ENCODE data around the gene GSG1. TPM values are rescaled to one million over a fixed set of nuclear protein-coding genes. Genes with fewer than 3 reads are reported as not detected.
A peak's percentile ranks its signal among the peaks of the same experiment; 100 is the strongest.

Gene GSG1
- total and polyA plus RNA-seq, 4 experiments from 2014 or later = 0.07 TPM; not detected in 3

DNA sequence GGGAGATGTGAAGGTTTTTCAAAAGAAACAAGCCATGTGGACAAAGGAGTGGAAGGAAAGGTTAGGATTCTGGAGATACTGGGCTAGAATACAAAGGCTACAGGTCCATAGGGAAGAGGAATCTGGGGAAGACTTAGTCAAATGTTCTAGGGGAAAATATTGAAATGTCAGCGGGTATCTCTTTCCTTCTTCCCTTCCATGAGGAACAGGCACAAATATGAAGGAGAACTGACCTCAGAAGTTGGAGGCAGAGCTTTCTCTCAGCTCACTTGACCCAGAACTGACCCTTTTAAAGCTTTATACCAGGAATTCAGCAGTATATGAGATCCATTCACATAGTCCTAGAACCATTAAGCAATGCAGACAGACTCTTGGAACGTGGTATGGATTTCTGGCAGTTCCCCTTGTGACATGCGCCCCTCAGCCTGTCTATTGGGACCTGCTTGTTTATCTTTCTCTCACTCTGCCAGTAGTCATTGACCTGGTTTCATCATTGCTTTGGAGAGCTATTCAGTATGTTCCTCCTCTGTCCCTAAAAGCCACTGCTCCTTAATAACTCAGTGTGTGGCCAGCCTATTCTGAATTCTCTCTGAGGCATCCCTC lies 43.0 kb upstream of the GSG1 start:
- intact Hi-C loops (cut with micrococcal nuclease) = no loop called here
- H3K4me3 Mint-ChIP-seq = no peak overlapping the region

DNA sequence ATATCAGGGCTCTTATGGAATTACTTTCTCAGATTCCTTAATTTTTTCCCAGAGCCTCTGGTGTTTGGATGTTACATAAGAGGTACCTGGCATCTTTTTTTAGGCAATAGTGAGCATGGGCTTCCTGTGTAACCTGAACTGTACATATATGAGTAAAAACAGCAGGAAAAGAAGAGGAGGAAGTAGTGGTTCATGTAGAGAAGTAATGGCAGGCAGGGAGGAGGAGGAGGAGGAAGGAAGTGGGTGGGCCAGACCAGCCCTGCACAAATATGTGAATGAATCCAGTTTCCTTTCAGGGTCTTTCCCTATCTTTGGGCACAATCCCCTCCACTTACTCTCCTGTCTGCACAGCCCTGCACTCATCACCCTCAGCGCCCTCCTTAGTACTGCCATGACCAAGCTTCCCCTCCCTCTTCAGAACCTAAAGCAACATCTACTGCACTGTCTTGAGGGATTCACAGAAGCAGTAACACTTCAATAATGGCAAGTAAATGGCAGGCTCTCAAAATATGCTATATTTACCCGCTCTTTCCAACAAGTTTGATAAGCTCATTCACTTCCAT lies 40.9 kb upstream of the GSG1 start:
- ChIA-PET CTCF (ENCODE audit: partially characterized antibody) (no interaction called here), POLR2A (ENCODE audit: partially characterized antibody) (no interaction called here)
- intact Hi-C loops (cut with micrococcal nuclease) = no loop called here
- H3K4me3 Mint-ChIP-seq = peak overlapping the region in 4 of 8 donors; percentile 6 to 57 (median 40)
- H3K27ac Mint-ChIP-seq = peak overlapping the region in 2 of 7 donors; percentile 11 to 43
- peaks cover 0 to 2% (median 0%) of the 10 kb centered on the region in 8 donors for H3K9me3 Mint-ChIP-seq
- no peaks in the 10 kb centered on the region for H3K27me3 Mint-ChIP-seq
- DNase-seq = peak in 1 of 5 donors; percentile 1
- no peaks in the 10 kb centered on the region for H3K36me3 Mint-ChIP-seq
- Histone ChIP-seq H3K9me3 (ENCODE audit: control insufficient read depth in 1 of 2, low read length in 2 of 2) (no peaks in the 10 kb centered on the region), H3K4me3 (ENCODE audit: low read length in 2 of 2) (no peak overlapping the region), H3K4me1 (ENCODE audit: insufficient read depth, low read length) (peaks cover 15% of the 10 kb centered on the region), H3K36me3 (ENCODE audit: insufficient read depth, low read length) (no peaks in the 10 kb centered on the region), H3K27me3 (ENCODE audit: insufficient read depth, low read length) (no peaks in the 10 kb centered on the region), H3K27ac (ENCODE audit: low read depth, low read length) (no peak overlapping the region)
- peaks cover 9 to 28% (median 15%) of the 10 kb centered on the region in 4 donors for H3K4me1 Mint-ChIP-seq

More for the DNA sequence above, 43.0 kb upstream of the GSG1 start:
- Mint-ChIP-seq H3K27me3 (no peaks in the 10 kb centered on the region), H3K27ac (no peak overlapping the region), H3K4me1 (peaks cover 9 to 28% (median 15%) of the 10 kb centered on the region in 4 donors), H3K9me3 (peaks cover 0 to 3% (median 0%) of the 10 kb centered on the region in 8 donors), H3K36me3 (no peaks in the 10 kb centered on the region)
- no peaks in the 10 kb centered on the region for H3K9me3 ChIP-seq (ENCODE audit: control insufficient read depth in 1 of 2, low read length in 2 of 2)
- H3K27me3 ChIP-seq (ENCODE audit: insufficient read depth, low read length) = no peaks in the 10 kb centered on the region
- no peak overlapping the region for H3K27ac ChIP-seq (ENCODE audit: low read depth, low read length)
- no peak overlapping the region for H3K4me3 ChIP-seq (ENCODE audit: low read length in 2 of 2)
- peaks cover 15% of the 10 kb centered on the region for H3K4me1 ChIP-seq (ENCODE audit: insufficient read depth, low read length)
- no peaks in the 10 kb centered on the region for H3K36me3 ChIP-seq (ENCODE audit: insufficient read depth, low read length)
- POLR2A ChIA-PET (ENCODE audit: partially characterized antibody) = no interaction called here
- CTCF ChIA-PET (ENCODE audit: partially characterized antibody) = no interaction called here
- no peak for DNase-seq

DNA sequence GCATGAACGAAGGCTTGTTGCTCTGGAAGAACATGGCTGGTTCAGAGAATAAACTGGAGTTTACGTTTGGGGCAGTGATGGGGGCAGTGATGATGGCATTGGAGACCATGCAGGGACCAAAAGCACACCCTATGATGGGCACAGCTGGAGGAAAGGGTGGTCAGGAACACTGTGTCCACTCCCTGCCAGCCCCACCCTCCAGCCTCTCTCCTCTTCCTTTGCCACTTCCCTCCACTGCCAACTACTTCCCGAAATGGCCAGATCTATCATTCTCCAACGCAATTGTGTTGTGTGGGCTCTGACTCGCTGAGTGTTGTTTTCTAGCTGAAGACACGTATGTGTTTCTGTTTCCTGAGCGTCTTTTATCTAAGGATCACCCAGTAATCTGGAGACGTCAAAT lies 39.3 kb upstream of the GSG1 start:
- Mint-ChIP-seq H3K4me1 (peaks cover 9 to 28% (median 15%) of the 10 kb centered on the region in 4 donors), H3K36me3 (no peaks in the 10 kb centered on the region), H3K4me3 (no peak overlapping the region), H3K27ac (peak overlapping the region in 2 of 7 donors; percentile 5 to 33), H3K27me3 (no peaks in the 10 kb centered on the region), H3K9me3 (peaks cover 0 to 2% (median 0%) of the 10 kb centered on the region in 8 donors)
- DNase-seq = no peak
- Histone ChIP-seq H3K27ac (ENCODE audit: low read depth, low read length) (no peak overlapping the region), H3K4me3 (ENCODE audit: low read length in 2 of 2) (no peak overlapping the region), H3K4me1 (ENCODE audit: insufficient read depth, low read length) (peaks cover 15% of the 10 kb centered on the region), H3K27me3 (ENCODE audit: insufficient read depth, low read length) (no peaks in the 10 kb centered on the region), H3K9me3 (ENCODE audit: control insufficient read depth in 1 of 2, low read length in 2 of 2) (no peaks in the 10 kb centered on the region), H3K36me3 (ENCODE audit: insufficient read depth, low read length) (no peaks in the 10 kb centered on the region)
- ChIA-PET POLR2A (ENCODE audit: partially characterized antibody) (no interaction called here), CTCF (ENCODE audit: partially characterized antibody) (no interaction called here)
- intact Hi-C loops (cut with micrococcal nuclease) = no loop called here

DNA sequence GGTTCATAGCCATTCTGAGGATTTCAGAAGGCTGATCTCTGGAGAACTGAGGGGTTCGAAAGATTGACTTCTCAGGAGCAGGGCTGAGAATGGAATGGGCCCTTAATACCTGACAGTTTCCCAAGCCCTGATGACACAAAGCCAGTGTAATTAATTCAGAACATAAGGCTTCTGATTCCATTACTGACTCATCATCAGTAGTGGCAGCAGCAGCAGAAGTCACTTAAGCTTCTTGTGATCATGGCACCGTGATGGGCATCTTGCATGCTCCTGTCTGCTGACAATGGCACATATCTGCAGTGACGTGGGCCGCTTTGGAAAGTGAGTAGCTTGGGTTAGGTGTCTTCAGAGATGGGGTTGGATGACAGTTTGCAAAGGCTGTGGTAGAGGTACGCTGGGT lies 38.2 kb upstream of the GSG1 start:
- H3K36me3 ChIP-seq (ENCODE audit: insufficient read depth, low read length) = no peaks in the 10 kb centered on the region
- Mint-ChIP-seq H3K27me3 (no peaks in the 10 kb centered on the region), H3K4me3 (no peak overlapping the region), H3K4me1 (peaks cover 9 to 28% (median 15%) of the 10 kb centered on the region in 4 donors), H3K9me3 (peaks cover 0 to 2% (median 0%) of the 10 kb centered on the region in 8 donors), H3K27ac (no peak overlapping the region), H3K36me3 (no peaks in the 10 kb centered on the region)
- peaks cover 15% of the 10 kb centered on the region for H3K4me1 ChIP-seq (ENCODE audit: insufficient read depth, low read length)
- H3K27ac ChIP-seq (ENCODE audit: low read depth, low read length) = no peak overlapping the region
- ChIA-PET CTCF (ENCODE audit: partially characterized antibody) (interaction anchor here (0.8 to 1.0 kb wide), 2 partner anchors 70 to 114 kb away, joined by 3 to 4 read pairs; no protein-coding TSS in a partner anchor), POLR2A (ENCODE audit: partially characterized antibody) (no interaction called here)
- no peak overlapping the region for H3K4me3 ChIP-seq (ENCODE audit: low read length in 2 of 2)
- no peaks in the 10 kb centered on the region for H3K9me3 ChIP-seq (ENCODE audit: control insufficient read depth in 1 of 2, low read length in 2 of 2)
- H3K27me3 ChIP-seq (ENCODE audit: insufficient read depth, low read length) = no peaks in the 10 kb centered on the region
- DNase-seq = no peak
- intact Hi-C loops (cut with micrococcal nuclease) = no loop called here

DNA sequence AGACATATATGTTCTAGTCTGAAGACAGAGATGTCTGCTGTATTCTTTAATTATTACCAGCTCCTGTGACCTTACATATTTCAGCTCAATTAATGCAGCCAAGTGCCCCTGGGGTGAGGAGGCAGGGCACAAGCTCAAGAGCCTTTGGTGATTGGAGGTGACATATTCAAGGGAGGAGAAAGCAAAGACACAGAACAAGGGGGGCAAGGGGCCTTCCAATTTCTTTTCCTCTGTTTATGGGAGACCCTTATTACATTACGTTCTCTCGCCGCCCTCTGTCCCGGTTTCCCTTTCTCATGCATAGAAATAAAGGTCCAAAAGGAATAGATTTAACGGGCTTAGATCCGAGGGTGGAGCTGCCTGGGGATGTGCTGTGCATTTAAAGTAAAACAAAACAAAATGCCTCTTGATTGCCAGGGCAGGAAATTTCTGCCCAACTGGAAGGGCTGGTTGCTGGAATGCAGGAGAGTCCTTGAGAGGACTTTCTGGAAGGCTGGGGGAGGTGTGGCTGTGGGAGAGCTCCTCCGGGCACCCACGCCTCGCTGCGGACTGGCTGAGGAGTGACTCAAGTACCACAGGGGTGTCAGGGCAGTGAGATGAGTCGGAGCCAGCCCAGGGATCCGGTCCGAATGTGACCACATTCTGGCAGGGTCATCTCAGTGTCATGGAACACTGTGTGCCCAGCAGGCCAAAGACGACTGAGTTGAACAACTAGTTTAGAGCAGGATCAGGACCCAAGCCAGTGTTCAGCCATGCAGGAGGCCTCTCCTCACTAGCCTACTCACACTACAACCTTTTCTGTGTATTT lies 32.1 kb upstream of the GSG1 start:
- H3K9me3 Mint-ChIP-seq = no peaks in the 10 kb centered on the region
- no peak overlapping the region for H3K4me3 Mint-ChIP-seq
- no peak for DNase-seq
- H3K4me1 Mint-ChIP-seq = no peaks in the 10 kb centered on the region
- H3K27me3 ChIP-seq (ENCODE audit: insufficient read depth, low read length) = no peaks in the 10 kb centered on the region
- no peaks in the 10 kb centered on the region for H3K9me3 ChIP-seq (ENCODE audit: control insufficient read depth in 1 of 2, low read length in 2 of 2)
- H3K27ac ChIP-seq (ENCODE audit: low read depth, low read length) = no peak overlapping the region
- no peak overlapping the region for H3K27ac Mint-ChIP-seq
- ChIA-PET POLR2A (ENCODE audit: partially characterized antibody) (no interaction called here), CTCF (ENCODE audit: partially characterized antibody) (interaction anchor here (0.9 to 1.6 kb wide), 2 partner anchors 15 to 77 kb away, joined by 3 to 7 read pairs; no protein-coding TSS in a partner anchor)
- H3K27me3 Mint-ChIP-seq = peaks cover 2 to 9% of the 10 kb centered on the region in 2 donors
- no peaks in the 10 kb centered on the region for H3K36me3 ChIP-seq (ENCODE audit: insufficient read depth, low read length)
- H3K4me3 ChIP-seq (ENCODE audit: low read length in 2 of 2) = no peak overlapping the region
- no peaks in the 10 kb centered on the region for H3K36me3 Mint-ChIP-seq
- no peaks in the 10 kb centered on the region for H3K4me1 ChIP-seq (ENCODE audit: insufficient read depth, low read length)
- intact Hi-C loops (cut with micrococcal nuclease) = no loop called here

DNA sequence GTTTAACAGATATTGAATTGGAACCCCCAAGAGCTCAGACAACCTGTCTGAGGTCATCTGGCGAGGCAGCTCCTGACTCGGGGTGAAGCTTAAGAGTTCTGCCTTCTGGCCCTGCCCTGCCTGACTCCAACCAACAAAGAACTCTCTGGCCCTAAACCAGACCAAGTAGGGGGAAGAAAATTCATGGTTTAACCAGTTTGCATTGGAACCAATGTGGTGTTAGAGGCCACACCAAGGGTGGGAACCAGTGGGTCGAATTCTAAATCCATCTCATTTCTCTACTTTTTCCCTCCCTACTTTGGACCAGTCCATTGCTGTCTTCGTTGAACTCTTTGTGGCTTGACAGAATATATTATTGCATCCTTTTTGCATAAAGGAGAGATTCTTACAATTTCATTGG lies 30.4 kb upstream of the GSG1 start:
- H3K4me1 ChIP-seq (ENCODE audit: insufficient read depth, low read length) = no peaks in the 10 kb centered on the region
- no peaks in the 10 kb centered on the region for H3K36me3 Mint-ChIP-seq
- H3K4me1 Mint-ChIP-seq = no peaks in the 10 kb centered on the region
- H3K27ac ChIP-seq (ENCODE audit: low read depth, low read length) = no peak overlapping the region
- intact Hi-C loops (cut with micrococcal nuclease) = no loop called here
- H3K27me3 Mint-ChIP-seq = peaks cover 2 to 11% of the 10 kb centered on the region in 2 donors
- no peak for DNase-seq
- no peaks in the 10 kb centered on the region for H3K9me3 Mint-ChIP-seq
- no peaks in the 10 kb centered on the region for H3K36me3 ChIP-seq (ENCODE audit: insufficient read depth, low read length)
- no peak overlapping the region for H3K4me3 Mint-ChIP-seq
- POLR2A ChIA-PET (ENCODE audit: partially characterized antibody) = no interaction called here
- no peaks in the 10 kb centered on the region for H3K9me3 ChIP-seq (ENCODE audit: control insufficient read depth in 1 of 2, low read length in 2 of 2)
- CTCF ChIA-PET (ENCODE audit: partially characterized antibody) = no interaction called here
- H3K4me3 ChIP-seq (ENCODE audit: low read length in 2 of 2) = no peak overlapping the region
- no peaks in the 10 kb centered on the region for H3K27me3 ChIP-seq (ENCODE audit: insufficient read depth, low read length)
- no peak overlapping the region for H3K27ac Mint-ChIP-seq

DNA sequence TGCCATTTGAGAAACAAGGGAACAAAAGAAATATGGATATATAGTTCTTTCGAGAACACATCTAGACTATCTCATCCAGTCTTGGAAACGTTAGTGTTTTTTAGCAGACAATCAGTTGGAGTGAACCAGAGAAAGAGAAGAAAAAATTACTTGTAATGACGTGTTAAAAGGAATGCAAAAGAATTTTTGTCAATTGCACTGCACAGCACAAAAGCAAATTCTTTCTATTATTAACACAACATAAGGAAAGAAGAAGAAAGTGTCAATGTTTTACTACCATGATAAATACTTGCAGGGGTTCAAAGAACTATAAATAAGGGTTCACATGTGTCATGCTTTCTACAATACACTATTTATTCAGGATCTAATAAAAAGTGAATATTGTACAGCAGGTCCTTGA lies 27.5 kb upstream of the GSG1 start:
- no peak overlapping the region for H3K27ac ChIP-seq (ENCODE audit: low read depth, low read length)
- Mint-ChIP-seq H3K36me3 (no peaks in the 10 kb centered on the region), H3K27me3 (peaks cover 3 to 11% of the 10 kb centered on the region in 2 donors), H3K4me1 (no peaks in the 10 kb centered on the region), H3K27ac (no peak overlapping the region), H3K9me3 (no peaks in the 10 kb centered on the region), H3K4me3 (no peak overlapping the region)
- no peaks in the 10 kb centered on the region for H3K9me3 ChIP-seq (ENCODE audit: control insufficient read depth in 1 of 2, low read length in 2 of 2)
- no peak overlapping the region for H3K4me3 ChIP-seq (ENCODE audit: low read length in 2 of 2)
- no peaks in the 10 kb centered on the region for H3K4me1 ChIP-seq (ENCODE audit: insufficient read depth, low read length)
- ChIA-PET POLR2A (ENCODE audit: partially characterized antibody) (no interaction called here), CTCF (ENCODE audit: partially characterized antibody) (no interaction called here)
- H3K27me3 ChIP-seq (ENCODE audit: insufficient read depth, low read length) = peaks cover 6% of the 10 kb centered on the region
- DNase-seq = no peak
- intact Hi-C loops (cut with micrococcal nuclease) = no loop called here
- no peaks in the 10 kb centered on the region for H3K36me3 ChIP-seq (ENCODE audit: insufficient read depth, low read length)

Data from CD4-positive, alpha-beta memory T cell (primary cell).